Fibroblast of pulmonary artery (primary cell): ENCODE data around the gene HLA-G.

Experiments
- DNase-seq: peaks from one replicate; pipeline ENCODE4 v3.0.0-alpha.2; 2010; ENCODE audit warnings: low read depth
- H3K4me3 ChIP-seq: replicated peaks from 2 replicates; pipeline ENCODE4 v1.5.1; 2011; ENCODE audit warnings: low read depth, mild to moderate bottlenecking, control low read depth, low read length, moderate library complexity
- TF ChIP-seq, protein P1 (sequence below): IDR thresholded peaks from 2 replicates; pipeline ENCODE4 v1.5.1; 2011; ENCODE audit warnings: mild to moderate bottlenecking, control low read depth, low read length, inconsistent platforms; ENCODE audit errors: missing control alignments

Gene HLA-G

DNA sequence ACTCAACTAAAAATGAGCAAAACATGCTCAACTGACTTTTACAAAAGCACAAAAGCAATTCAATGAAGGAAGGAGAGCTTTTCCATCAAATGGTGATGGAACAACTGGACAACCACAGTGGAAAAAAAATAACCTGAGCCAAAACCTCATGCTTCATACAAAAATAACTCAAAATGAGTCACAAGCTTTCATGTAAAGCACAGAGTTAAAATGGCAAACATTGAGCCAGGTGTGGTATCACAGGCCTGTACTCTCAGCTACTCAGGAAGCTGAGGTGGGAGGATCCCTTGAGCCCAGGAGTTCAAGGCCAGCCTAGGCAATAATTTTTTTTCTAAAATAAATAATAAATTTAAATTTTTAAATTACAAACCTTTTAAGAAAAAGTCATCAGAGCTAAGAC lies 18.4 kb upstream of the HLA-G start:
- TF ChIP-seq, protein P1, sequence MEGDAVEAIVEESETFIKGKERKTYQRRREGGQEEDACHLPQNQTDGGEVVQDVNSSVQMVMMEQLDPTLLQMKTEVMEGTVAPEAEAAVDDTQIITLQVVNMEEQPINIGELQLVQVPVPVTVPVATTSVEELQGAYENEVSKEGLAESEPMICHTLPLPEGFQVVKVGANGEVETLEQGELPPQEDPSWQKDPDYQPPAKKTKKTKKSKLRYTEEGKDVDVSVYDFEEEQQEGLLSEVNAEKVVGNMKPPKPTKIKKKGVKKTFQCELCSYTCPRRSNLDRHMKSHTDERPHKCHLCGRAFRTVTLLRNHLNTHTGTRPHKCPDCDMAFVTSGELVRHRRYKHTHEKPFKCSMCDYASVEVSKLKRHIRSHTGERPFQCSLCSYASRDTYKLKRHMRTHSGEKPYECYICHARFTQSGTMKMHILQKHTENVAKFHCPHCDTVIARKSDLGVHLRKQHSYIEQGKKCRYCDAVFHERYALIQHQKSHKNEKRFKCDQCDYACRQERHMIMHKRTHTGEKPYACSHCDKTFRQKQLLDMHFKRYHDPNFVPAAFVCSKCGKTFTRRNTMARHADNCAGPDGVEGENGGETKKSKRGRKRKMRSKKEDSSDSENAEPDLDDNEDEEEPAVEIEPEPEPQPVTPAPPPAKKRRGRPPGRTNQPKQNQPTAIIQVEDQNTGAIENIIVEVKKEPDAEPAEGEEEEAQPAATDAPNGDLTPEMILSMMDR, result no peak
- no peak overlapping the region for H3K4me3 ChIP-seq
- no peak for DNase-seq

DNA sequence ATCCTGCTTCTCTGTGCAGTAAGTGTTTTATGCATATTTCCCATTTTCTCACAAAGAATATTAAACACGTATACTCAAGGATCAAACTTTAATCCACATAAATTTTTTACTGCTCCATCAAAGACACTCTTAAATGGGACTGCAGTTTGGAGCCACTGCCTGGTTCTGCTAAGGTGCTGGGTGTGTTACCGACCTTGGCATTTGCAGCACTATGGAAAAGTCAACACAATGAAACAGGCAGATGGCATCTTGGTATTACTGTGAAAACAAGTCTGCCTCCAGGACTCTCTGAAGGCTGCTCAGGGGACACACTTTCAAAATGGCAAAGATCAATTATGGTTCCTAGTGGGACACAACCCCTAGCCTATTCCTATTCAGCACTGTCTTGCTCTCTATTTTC lies 17.3 kb upstream of the HLA-G start:
- no peak overlapping the region for H3K4me3 ChIP-seq
- DNase-seq, result no peak
- TF ChIP-seq, protein P1, result no peak

DNA sequence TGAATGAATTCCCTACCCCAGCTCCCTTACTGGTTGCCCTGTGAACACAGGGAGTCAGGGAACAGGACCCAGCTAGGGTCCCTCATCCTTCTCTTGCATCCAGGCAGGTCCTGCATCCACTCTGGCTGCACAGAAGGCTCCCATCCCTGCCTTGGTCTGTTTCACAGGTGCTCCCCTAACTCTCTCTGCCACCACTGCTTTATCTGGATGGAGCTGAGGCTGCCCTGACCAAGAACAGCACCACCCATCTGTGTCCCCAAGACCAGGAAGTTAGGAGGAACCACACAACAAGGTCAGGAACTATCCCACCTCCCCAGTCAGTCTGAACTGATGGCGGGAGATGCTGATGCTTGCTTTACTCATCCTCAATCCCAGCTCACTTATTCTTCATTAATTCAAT lies 16.2 kb upstream of the HLA-G start:
- DNase-seq, result no peak
- no peak overlapping the region for H3K4me3 ChIP-seq
- TF ChIP-seq, protein P1, result no peak

DNA sequence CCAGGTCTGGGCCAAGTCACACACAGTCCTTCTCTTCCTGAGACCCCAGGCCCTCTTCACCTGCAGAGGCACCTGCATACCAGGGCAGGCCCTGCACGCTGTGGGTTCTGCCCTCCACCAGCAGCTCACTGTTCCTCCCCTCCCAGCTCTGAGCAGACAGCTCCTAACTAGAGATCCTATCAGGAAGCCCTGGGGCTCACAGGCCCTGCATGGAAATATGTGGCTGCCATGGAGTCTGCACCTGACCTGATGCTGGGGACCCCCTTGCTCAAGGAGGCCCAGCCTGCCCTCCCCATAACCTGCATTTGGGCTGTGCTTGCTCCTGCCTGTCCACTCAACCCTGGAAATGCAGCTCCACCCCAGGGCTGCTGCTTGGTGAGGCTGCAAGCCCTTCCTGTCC lies 14.6 kb upstream of the HLA-G start:
- TF ChIP-seq, protein P1, result no peak
- DNase-seq, result no peak
- H3K4me3 ChIP-seq, result no peak overlapping the region

DNA sequence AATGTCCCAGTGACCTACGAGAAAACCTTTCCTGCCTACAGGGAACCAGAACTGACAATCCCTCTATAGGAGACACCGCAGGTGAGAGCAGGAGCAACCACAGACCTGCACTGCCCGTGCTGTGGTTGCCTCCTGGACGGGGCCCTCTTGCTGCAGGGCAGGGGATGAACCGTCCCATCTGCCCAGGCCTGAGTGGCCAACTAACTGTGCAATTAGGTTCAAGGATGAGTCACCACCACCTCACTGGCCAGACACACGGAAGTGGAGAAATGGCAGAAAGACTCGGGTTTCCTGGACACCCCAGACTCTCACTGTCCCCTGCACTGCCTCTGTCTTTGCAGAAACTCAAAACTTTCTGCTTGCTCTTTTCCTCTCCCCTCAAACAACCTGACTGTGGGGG lies 13.8 kb upstream of the HLA-G start:
- DNase-seq, result no peak
- TF ChIP-seq, protein P1, result no peak

DNA sequence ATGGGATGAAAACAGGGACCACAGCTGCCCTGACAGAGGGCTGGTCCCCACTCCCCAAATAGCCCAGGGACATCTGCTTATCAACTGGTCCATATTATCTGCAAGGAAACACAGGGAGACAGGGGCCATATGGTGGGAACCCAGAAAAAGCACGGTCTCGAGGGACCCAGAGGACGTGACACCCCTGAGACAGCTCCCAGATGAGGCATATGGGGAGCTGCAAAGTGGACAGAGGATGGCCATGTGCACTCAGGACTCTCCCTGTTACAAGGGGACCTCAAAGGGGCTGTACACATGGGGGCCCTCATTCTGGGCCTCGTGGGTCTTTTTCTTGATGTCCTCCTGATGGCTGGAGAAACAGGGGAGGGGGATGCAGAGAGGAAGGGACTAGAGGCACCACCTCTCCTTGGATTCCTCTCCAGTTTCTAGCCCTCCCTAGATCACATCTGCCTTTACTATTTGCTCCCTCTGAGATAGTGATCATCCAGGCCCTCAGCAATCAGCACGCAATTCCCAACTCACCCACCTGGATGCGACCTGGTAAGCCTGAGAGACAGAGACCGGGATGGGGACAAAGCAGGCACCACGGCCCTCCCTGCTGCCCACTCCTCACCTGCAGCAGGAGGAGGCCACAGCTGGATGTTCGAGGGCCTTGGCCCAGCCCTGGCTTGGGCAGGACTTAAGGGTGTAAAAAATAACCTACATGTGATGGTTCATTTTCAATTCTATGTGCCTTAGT lies 13.1 kb upstream of the HLA-G start:
- no peak for DNase-seq
- TF ChIP-seq, protein P1, result no peak
- H3K4me3 ChIP-seq, result no peak overlapping the region

More for the DNA sequence above, 13.8 kb upstream of the HLA-G start:
- H3K4me3 ChIP-seq, result no peak overlapping the region
